Epithelial cell of proximal tubule (primary cell): ENCODE data around the gene GOLT1A. TPM values are rescaled to one million over a fixed set of nuclear protein-coding genes. Genes with fewer than 3 reads are reported as not detected.

Experiments
- DNase-seq: peaks from one replicate; pipeline ENCODE4 v3.0.0-alpha.2; 2011; ENCODE audit warnings: low read depth
- H3K4me3 ChIP-seq: 2 replicates; pipeline ENCODE4 v1.5.1; 2011; ENCODE audit warnings: low read depth, mild to moderate bottlenecking, low read length
- CTCF ChIP-seq: conservative IDR thresholded peaks from 2 replicates; pipeline ENCODE4 v1.5.1; 2012; ENCODE audit warnings: low read depth, mild to moderate bottlenecking, low read length
- total RNA-seq: library from RNA; depleted of rRNA; stranded (reverse); fragments of >200 nt; gene quantifications from 2 replicates; pipeline ENCODE4 v1.2.3, GENCODE V29; 2015

Gene GOLT1A
- total RNA-seq, 1 donor from 2014 or later = 1.7 TPM

- no peak overlapping the region for H3K4me3 ChIP-seq
- no peak for TF ChIP-seq CTCF
- no peak for DNase-seq
Observed at GRCh38 chr1:204223129-204223860, 9.5 kb upstream of the GOLT1A start.

- no peak overlapping the region for H3K4me3 ChIP-seq
- no peak for TF ChIP-seq CTCF
- no peak for DNase-seq
Observed at GRCh38 chr1:204222764-204223055, 8.9 kb upstream of the GOLT1A start.

- no peak overlapping the region for H3K4me3 ChIP-seq
- TF ChIP-seq CTCF = no peak
- no peak for DNase-seq
Observed at GRCh38 chr1:204222006-204222763, 8.4 kb upstream of the GOLT1A start.

- TF ChIP-seq CTCF = no peak
- no peak overlapping the region for H3K4me3 ChIP-seq
- no peak for DNase-seq
Observed at GRCh38 chr1:204221271-204221670, 7.5 kb upstream of the GOLT1A start.

- no peak overlapping the region for H3K4me3 ChIP-seq
- no peak for TF ChIP-seq CTCF
- DNase-seq = no peak
Observed at GRCh38 chr1:204219971-204220616, 6.3 kb upstream of the GOLT1A start.

GRCh38 chr1:204218552-204218951 lies 4.8 kb upstream of the GOLT1A start:
- no peak for TF ChIP-seq CTCF
- no peak for DNase-seq
- no peak overlapping the region for H3K4me3 ChIP-seq
